Renal cortex interstitium (tissue), 11 donors: Measurements from ENCODE around the gene EPS8. TPM values are rescaled to one million over a fixed set of nuclear protein-coding genes. Genes with fewer than 3 reads are reported as not detected.

Source experiments
- DNase-seq, 11 donors: peaks; one replicate each; pipeline ENCODE4 v3.0.0-alpha.2; 2013; ENCODE audit warnings: low read depth in 9 of 11, low spot score in 4 of 11; ENCODE audit errors: extremely low read depth in 1 of 11
- polyA plus RNA-seq, 3 donors: library from polyadenylated mRNA; unstranded; fragments of 120-200 nt; gene quantifications; one replicate each; pipeline ENCODE4 v1.2.1, GENCODE V29; 2013; ENCODE audit not compliant: insufficient read length in 3 of 3

The EPS8 gene
- polyA plus RNA-seq, 3 donors = 51.0 to 69.1 (median 66.2) TPM

DNA sequence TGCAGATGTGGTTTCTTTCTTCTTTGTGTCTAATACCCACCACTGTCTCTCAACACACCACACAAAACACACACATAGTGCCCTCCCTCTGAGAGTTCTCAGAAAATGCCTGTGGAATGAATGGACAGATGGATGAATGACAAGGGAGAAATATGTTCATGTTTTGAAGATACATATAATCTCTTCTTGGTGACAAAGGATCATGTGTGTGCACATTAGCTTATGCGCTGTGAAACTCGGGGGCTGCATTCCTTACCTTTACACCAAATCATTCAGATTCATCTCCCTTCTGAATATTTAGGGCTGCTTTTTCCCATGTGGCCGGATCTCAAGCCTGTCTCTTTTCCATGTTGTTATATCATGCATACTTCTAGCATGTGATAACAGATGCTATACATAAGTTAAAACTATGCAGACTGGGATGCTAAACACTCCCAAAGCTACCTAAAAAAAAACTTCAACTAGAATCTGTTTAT is 111.4 kb downstream of the EPS8 start:
- no peak for DNase-seq

DNA sequence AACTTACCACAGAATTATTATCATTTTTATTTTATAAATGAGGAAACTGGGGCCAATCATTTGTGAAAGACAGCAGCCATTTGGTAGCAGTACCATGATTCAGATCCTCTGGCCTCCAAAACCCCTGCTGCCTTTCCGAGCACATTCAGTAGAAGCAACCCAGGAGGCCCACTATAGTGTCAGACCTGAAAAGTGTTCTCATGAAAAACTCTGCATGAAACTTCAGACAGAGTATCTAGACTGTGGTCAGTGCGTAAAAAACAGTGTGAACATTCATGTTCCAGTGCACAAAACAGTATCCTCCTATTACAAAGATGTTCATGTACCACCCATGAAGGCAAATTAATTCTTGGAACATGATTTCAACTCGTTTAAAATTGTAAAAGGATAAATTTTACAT is 112.0 kb downstream of the EPS8 start:
- no peak for DNase-seq

DNA sequence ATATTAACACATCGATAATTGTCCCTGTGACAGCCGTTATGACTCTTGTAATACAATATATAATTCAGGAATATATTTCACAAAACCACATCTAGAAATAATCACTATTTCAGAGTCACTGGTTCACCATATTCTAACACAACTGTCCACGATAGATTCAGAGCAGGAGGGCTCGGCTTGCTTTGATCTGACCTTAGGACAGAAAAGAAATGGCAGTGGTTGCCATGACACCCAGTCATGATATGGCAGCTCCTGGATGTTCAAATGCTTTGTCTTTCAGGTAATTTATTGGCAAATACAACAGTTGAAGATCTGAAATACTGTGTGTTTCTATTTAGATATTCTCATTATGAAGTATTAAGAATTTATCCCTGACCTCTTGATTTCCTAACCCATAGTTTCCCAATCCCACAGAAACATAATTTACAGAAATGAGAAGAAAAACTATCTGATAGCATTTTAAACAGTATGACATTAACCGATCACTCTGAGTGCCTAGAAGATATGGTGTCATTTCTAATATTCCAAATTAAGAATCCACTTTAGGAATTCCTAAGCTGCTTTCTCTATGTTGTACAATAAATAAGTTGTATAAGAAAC is 116.4 kb downstream of the EPS8 start:
- no peak for DNase-seq

DNA sequence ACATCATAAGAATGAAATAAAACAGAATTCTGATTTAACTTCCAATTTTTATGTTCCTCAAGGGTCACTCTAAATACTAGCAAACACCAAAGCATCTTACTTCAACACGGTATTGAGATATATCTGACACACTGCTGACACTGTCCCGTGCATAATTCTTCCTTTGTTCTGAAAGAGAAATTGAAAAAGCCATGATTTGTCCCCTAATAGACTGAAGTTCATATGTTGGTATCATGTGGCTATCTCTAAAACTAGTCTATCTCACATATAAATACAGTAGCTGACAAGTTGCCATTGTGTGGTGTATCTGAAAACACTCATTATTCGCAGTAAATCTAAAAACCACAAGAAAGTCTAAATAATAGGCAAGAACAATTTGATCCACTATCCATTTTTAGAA is 118.4 kb downstream of the EPS8 start:
- DNase-seq = no peak

DNA sequence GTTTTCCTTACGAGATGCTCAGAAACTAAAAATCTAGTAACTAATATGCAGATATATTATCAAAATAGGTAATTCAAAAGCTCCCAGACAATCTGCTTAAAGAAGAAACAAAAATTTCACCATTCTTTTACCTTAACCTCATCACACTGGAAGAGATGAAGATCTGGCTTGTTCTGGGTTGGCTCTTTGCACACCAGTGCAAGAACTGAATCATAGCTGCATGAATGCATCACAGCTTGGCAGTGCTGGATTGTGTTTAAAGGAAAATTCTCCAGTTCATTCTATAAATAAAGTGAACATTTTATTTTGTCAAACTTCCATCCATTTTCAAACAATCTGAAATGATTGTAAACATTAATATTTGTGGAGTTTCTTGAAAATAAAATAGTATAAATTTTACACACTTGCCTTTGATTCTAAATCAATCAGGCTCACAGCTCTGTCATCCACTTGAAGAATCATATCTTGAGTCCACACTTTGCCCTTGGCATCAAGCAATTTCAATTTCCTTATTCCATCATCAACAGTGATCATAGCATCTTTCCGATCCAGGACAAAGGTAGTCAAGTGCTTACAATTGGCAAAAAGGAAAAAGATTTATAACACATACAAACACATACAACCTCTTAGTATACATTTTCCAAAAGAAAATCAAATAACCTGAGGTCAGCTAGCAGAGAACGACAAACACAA is 119.8 kb downstream of the EPS8 start:
- DNase-seq = no peak

DNA sequence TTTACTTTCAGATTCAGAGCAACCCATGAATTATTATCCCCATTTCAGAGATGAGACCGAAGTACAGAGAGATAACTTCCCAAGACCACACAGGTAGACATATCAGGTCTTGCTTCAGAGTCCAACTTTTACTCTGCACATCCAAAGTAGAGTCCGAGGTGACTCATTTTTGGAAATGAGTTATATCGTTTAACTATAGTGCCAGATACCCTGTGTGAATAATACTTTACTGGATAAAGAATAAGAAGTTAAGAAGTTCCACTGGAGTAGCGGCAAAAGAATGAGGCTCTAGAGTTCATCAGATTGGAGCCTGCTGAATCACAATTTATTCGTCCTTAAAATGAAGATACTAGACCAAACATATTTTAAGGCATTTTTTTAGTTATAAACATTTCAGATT is 124.7 kb downstream of the EPS8 start:
- no peak for DNase-seq

DNA sequence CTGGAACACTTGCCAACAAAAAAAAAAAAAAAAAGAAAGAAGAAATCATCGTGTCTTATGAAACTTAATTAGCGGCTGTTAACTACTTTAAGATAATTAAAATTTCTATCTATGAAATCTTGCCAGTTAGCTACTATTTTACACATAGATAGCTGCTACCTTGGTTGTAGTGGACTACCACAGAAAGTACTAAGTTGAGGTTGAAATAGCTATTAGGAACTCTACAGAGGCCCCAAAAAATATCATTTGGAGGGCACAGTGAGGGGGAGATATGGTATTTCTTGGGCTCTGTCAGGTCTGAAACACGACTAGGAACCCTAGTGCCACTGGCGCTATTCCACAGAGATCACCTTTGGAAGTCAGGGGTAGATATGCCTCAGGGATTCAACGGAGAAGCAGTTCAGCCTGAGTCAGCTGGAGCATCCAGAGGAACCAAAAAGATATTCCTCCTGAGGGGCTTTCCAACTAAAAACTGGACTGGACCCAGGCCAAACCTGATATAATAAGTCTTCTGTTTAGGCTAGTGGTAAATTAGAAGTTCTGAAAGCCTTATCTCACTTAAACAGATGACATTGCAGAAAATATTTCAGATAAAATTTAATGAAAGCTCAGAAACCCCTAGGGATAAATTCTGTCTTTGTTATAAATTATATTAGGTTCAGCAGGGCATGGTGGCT is 126.1 kb downstream of the EPS8 start:
- DNase-seq = no peak

DNA sequence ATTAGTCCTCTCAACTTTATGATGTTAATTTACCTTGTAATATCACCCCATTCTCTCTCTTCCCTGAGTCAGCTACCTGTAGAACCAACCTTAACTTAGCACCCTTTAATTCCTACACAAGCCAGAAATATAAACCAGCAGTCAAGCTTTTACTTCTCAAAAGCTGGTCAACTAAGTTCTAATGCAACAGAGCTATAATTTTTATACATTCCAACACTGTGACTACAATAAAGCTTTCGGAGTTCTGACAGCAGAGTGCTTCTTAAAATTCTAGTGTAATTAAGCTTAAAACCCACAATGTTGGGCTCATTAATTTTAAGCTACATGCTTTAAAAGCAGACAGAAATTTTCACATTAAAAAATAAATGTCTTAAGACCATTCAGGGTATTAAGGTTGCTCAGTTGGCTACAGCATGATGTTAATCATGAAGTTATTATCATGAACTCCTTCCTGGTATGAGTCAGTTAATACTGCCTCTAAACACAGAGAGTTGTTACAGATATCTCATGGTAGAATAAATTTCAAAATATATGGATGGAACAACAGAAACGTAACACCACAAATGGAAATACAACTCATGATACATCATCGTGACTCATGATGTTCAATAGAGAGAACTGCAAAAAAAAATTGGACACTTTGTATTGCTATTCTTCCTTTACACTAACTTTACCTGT is 126.7 kb downstream of the EPS8 start:
- DNase-seq = no peak

DNA sequence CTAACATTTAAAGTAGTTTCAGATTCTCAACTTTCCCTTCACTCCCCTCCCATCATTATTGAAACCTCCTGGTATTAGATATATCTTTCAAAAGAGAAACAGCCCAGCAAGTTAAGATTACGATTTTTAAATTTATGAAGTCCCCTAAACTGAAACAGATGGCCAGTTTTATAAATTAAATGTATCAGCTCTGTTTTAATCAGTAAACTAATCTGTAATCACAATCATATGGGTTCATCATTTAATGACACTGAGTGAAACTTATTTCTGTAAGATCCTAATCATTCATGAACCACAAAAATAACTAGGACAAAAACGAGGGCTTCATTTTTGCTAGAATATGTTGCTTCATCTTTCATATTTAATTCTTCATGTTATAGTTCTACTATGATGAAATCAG is 137.8 kb downstream of the EPS8 start:
- no peak for DNase-seq

DNA sequence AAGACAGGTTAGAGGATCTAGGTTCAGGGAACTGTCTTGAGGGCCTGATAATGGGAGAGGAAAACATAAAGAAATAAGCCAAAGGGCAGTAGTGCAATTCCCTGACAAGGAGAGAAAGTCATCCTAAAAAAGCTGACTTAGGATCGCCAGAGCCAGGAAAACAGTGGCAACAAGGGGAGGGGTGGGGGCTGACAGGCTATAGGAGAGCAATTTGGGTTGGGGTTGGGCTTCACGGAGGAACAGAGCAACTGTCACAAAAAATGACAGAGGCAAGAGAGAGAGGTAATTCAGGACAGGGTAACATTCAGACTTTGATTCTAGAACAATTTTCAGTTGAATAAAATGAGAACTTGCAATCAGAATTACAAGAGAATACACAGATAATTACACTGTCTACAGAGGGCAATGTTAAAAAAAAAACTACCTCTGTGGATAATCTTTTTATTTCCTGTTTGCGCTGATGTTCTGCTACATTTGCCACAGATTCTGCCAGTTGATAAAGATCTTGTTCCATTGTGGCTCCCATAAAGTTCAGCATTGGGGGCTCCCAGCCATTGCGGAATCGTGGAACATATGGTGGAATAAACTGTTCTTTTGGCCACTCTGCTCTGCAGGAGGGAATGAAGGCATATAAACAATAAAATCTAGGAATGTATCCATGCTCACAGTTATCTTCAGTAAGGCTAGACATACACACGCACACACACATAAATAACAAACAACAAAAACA is 138.6 kb downstream of the EPS8 start:
- no peak for DNase-seq

DNA sequence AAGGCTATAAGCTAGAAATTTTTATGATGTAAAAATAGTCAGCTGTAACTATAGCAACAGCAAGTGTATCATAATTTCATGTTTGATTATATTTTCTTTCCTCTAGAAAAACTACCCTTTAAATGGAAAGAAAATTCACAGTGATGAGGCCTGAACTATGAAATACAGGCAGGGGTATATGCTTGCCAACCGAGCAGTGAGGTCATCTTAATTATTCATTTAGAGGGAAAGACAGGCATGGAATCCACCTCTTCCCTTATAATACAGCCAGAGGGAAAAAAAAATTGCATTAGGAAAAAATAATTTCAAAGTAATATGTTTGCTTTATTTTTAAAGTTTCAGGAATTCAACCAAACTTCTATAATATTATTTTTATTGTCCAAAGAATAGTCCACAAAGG is 139.8 kb downstream of the EPS8 start:
- DNase-seq = no peak

DNA sequence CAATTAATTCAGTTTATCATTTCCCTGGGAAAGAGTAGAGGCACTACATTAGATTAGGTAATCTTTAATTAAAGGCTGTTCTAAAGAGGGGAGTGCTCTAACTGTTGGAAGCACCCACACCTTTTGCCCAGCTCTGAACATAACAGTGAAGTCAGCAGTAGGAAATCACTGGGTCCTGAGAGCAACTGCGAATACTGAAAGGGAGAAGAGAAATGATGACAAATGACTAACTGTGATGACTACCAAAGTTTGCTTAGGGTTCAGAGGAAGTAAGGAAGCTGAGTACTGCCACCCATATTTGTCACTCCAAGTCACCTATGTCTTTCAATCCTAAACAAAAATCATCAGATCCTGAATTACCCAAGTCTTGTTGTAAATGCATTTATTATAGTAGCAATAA is 140.6 kb downstream of the EPS8 start:
- no peak for DNase-seq

DNA sequence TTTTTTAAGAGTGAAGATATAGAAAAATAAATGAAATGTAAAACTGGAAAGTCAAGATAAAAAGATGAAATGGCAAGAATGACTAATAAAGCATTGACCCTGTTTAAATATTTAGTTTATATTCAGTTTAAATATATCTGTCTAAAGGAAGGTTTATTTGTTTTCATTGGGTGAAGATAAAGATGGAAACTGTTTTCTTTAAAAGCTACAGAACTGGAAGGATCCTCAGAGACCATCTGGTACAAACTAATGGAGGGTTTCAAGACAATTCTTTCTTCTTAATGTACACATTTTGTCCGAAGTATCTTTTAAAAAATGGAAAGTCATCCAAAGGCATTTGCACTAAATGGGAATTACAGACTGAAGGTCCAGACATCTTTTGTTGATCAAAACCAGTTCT is 142.6 kb downstream of the EPS8 start:
- no peak for DNase-seq

DNA sequence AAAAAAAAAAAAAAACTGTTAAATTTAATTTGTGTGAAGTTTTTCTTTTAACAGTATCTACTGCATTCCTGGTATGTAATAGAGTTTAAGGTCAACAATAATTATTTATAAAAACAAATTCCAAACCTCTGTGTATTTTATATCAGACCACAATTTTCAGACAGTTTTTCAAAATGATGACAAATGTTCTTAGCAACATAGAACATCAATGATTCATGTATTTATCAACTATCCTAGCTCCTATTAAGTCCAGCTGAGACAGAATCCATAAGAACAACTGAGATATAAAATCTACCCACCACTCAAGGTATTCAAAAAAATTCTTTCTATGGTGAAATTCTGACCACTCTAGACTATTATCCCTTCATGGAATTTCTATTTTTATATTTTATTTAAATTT is 144.5 kb downstream of the EPS8 start:
- no peak for DNase-seq

DNA sequence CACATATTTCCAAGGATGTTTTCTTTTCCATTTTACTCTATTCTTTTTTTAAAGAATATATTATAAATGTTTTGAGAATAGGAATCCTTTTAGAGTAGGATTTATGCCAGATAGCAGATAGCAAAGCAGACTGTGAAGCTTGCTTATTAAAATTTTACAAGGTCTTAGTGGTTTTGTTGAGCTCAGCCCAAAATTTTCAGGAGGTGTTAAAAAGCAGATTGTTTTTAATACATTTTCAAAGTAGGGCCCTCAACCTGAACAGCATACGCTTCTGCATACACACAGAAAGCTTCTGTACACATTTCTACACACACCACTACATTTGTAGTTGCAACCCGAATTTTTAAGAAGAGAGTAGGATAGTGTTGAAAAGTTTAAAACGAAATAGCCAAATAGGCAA is 151.0 kb downstream of the EPS8 start:
- no peak for DNase-seq

DNA sequence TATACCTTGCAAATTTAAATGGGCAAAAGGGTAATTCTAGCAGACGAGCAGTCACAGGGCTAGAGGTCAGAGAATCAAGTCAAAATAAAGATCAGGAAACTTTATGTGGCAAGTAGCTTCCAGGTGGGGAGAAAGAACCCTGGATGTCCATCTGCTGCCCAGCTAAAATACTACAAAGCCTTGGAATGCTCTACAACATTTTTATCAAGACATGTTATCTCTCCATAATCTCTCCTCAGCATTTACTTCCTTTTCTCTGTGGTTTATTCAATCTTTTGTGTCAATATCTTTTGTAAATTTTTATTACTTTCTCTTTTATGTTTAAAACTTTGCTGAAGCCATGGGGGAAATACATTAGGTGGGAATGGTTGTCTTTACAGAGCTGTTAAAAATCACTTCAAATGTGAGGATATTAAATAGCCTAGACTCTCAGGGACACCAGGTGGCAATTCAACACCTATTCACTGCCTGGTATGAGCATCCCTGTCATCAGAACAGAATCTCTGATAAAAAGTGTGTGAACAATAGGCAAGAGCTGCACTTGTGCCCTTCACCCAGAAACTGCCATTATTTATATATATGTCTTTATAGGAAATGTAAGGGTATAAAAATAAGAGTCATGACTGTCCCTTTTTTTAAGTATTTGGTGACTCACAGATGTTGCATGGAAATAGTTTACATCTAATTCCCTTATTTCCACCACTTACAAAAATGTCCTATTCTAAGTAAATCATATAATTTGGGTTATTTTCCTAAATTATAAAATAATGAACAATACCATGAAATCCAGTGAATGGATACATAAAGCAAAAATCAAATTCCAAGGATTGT is 152.9 kb downstream of the EPS8 start:
- DNase-seq = no peak

DNA sequence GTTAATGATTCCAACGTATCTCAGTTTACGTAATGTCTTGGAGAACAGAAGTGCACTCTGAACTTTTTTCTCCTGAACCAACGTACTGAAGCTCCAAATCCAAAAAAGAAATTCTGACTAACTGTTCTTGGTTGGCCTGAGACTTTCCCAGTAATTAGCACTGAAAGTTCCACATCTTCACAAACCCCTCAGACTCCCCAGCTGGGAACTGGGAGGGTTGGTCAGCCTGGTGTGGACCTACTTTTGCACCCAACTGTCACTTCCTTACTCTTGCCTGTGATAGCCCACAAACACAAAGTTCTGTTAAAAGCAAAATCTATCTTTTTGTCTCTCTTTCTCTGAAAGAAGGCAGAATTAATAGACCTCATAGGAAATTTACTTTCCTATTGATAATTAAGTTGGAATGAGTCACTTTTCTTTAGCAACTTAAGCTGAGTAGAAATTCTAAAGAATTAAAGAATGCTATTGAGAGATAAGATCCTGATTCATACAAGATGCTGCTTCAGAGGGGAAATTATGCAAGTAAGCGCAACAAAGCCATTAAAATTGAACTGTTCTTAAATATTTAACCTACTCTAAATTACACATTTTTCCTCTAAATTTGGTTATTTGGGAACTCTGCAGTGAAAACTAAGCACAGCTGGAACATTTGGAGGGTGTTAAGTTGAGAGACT is 155.0 kb downstream of the EPS8 start:
- DNase-seq = no peak

DNA sequence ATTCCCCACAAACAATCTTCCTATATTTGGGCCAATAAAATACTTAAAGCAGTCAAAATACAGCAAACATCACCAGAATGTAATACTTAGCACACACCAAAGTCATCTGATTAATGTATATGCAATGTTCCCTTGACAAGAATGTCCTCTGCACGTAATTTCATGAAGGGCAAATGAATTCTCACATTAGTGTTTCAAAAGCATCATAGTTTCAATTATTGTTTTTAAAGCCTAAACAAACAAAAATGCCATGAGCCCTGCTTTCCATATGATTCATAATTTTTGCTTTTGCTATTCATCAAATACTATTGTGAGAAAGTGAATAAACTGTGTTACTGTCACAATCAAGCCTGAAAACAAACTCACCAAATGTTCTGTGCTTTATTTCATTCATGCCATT is 156.0 kb downstream of the EPS8 start:
- no peak for DNase-seq
